ENCODE data around the gene MSL1.
A peak's percentile ranks its signal among the peaks of the same experiment; 100 is the strongest.

The MSL1 gene

DNA sequence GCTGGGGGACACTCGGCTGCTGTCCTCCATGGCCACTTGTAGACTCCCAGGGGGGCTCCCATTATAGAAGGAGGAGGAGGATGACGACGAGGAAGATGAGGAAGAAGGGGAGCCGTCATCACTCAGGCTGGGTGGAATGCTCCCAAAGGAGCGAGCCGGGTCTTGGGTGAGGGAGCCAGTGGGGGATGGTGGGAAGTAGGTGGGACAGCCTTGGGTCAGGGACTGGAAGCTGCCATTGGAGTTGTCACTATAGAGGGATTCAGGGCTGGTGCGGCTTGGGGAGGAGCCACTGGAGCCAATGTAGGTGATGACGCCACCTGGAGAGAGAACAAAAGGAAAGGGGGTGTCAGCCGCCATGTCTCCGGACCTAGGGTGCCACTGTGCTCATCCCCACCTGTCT lies 24.7 kb upstream of the MSL1 start:
- H3K4me1 Mint-ChIP-seq: peaks cover 60 to 74% of the 10 kb centered on the region in 2 donors

DNA sequence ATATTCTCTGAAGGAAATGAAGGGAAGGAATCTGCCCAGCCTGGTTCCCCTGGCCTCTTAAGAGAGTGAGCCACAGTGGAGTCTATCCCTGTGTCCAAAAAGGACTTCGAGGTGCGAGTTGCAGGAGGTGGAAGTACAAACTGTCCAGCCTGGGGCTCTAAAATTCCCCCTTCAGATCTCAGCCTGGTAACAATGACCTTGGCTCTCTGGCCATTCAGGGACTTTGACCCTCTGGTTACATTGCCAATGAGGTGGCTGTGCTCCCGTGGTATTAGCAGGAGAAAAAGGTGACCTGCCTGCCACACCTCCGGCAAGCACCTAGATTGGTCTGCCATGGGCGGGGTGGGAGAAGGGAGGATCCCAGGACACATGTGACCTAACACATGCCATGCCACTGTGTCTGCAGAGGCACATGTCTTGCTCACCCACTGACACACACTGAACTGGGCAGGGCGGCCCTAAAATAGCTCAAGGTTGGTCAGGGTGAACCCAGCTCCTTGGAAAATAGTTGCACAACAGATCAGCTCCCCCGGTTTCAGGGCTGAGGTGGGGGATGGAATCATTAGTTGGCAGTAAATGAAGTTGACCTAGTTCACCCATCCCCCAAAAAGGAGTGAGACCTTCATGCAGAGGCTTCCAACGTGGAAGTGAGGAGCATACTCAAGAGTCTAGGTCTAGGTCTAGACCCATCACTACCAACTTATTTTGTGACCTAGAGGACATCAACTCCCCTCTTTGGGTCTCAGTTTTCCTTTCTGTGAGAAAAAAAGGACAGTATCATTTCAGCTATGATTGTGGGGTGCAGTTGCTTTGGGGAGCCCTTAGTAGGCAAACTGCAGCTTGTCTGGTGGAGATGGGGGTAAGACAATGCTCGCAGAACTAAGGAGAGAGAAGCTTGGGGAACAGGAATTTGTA lies 23.6 kb upstream of the MSL1 start:
- peaks cover 60 to 74% of the 10 kb centered on the region in 2 donors for H3K4me1 Mint-ChIP-seq
- peaks cover 32 to 46% of the 10 kb centered on the region in 2 donors for H3K36me3 Mint-ChIP-seq
- H3K4me3 Mint-ChIP-seq: peak overlapping the region; percentile 90 to 95

More for the DNA sequence above, 24.7 kb upstream of the MSL1 start:
- peaks cover 32 to 46% of the 10 kb centered on the region in 2 donors for H3K36me3 Mint-ChIP-seq
- H3K9me3 Mint-ChIP-seq: peaks cover 0 to 4% of the 10 kb centered on the region in 2 donors
- DNase-seq (no peak), ATAC-seq (replicated peaks) (no peak)
- H3K27ac Mint-ChIP-seq: peak overlapping the region; percentile 44
- H3K27me3 Mint-ChIP-seq: no peaks in the 10 kb centered on the region
- peak overlapping the region; percentile 55 to 56 for H3K4me3 Mint-ChIP-seq

GRCh38 chr17:40098846-40099618 lies 22.7 kb upstream of the MSL1 start:
- H3K9me3 Mint-ChIP-seq: peaks cover 0 to 4% of the 10 kb centered on the region in 2 donors
- H3K4me3 Mint-ChIP-seq: peak overlapping the region; percentile 90 to 95
- ATAC-seq (replicated peaks) (peak; percentile 47 to 54), DNase-seq (peak; percentile 90)
- peak overlapping the region; percentile 82 for H3K27ac Mint-ChIP-seq
- H3K27me3 Mint-ChIP-seq: no peaks in the 10 kb centered on the region
- H3K4me1 Mint-ChIP-seq: peaks cover 54 to 69% of the 10 kb centered on the region in 2 donors
- peaks cover 24 to 38% of the 10 kb centered on the region in 2 donors for H3K36me3 Mint-ChIP-seq

More for the DNA sequence above, 23.6 kb upstream of the MSL1 start:
- ATAC-seq (replicated peaks) (no peak), DNase-seq (no peak)
- peak overlapping the region; percentile 82 for H3K27ac Mint-ChIP-seq
- no peaks in the 10 kb centered on the region for H3K27me3 Mint-ChIP-seq
- H3K9me3 Mint-ChIP-seq: peaks cover 0 to 4% of the 10 kb centered on the region in 2 donors

- Mint-ChIP-seq H3K4me1 (peaks cover 55 to 67% of the 10 kb centered on the region in 2 donors), H3K27me3 (no peaks in the 10 kb centered on the region), H3K36me3 (peaks cover 20 to 33% of the 10 kb centered on the region in 2 donors), H3K27ac (peak overlapping the region; percentile 77), H3K9me3 (peaks cover 0 to 4% of the 10 kb centered on the region in 2 donors), H3K4me3 (peak overlapping the region; percentile 90 to 95)
- DNase-seq (no peak), ATAC-seq (replicated peaks) (peak; percentile 4 to 7)
These were observed 22.0 kb upstream of the MSL1 start for GRCh38 chr17:40099619-40100418.

- H3K4me3 Mint-ChIP-seq: peak within 1 kb of the TSS; percentile 90 to 95
- peaks cover 15 to 28% of the 10 kb centered on the region in 2 donors for H3K36me3 Mint-ChIP-seq
- H3K27me3 Mint-ChIP-seq: no peaks in the 10 kb centered on the region
- H3K4me1 Mint-ChIP-seq: peaks cover 51 to 62% of the 10 kb centered on the region in 2 donors
- ATAC-seq (replicated peaks): no peak
- peak within 1 kb of the TSS; percentile 81 for H3K27ac Mint-ChIP-seq
- peaks cover 0 to 4% of the 10 kb centered on the region in 2 donors for H3K9me3 Mint-ChIP-seq
- no peak for DNase-seq
These were observed 21.4 kb upstream of the MSL1 start, which contains the start of gene NR1D1 for GRCh38 chr17:40100419-40100668. NR1D1 (minus strand) TSS chr17:40100589; CDS start chr17:40100094, 495 bp downstream.

DNA sequence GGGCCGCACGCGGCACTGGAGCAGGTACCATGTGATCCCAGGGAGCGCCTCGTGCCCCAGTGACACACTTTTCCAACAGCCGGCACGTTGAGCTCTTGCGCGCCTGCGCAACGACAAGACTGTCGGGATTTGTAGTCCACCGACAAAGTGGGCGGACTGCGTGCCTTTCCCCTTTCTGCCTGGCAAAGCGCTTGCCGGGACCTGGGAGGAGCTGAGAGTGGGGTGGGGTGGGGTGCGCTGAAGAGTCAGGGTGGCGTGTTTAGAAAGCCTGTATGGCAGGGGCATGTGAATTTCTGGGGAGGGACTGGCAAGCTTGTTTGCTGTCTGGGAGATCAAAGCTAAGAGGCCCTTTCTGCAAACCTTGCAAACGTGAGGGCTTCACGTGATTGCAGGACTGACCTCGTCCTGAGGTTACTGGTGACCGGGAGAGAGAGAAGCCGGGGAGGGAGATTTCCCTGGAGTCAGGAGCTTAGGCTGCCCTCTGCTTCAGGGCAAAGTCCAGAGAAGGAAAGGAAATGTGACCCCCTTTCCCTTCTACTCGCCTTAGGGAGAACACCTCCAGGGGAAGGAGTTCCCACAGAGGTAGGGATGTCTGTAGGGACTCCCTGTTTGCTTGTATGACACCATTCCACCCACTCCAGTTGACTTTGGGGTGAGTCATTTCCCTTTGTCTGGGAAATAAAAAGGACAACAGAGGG lies 21.0 kb upstream of the MSL1 start:
- Mint-ChIP-seq H3K4me3 (peak overlapping the region; percentile 90 to 95), H3K36me3 (peaks cover 11 to 23% of the 10 kb centered on the region in 2 donors), H3K27ac (peak overlapping the region; percentile 81), H3K27me3 (no peaks in the 10 kb centered on the region), H3K4me1 (peaks cover 47 to 59% of the 10 kb centered on the region in 2 donors), H3K9me3 (peaks cover 0 to 4% of the 10 kb centered on the region in 2 donors)
- DNase-seq (peak; percentile 85), ATAC-seq (replicated peaks) (peak; percentile 37 to 39)

DNA sequence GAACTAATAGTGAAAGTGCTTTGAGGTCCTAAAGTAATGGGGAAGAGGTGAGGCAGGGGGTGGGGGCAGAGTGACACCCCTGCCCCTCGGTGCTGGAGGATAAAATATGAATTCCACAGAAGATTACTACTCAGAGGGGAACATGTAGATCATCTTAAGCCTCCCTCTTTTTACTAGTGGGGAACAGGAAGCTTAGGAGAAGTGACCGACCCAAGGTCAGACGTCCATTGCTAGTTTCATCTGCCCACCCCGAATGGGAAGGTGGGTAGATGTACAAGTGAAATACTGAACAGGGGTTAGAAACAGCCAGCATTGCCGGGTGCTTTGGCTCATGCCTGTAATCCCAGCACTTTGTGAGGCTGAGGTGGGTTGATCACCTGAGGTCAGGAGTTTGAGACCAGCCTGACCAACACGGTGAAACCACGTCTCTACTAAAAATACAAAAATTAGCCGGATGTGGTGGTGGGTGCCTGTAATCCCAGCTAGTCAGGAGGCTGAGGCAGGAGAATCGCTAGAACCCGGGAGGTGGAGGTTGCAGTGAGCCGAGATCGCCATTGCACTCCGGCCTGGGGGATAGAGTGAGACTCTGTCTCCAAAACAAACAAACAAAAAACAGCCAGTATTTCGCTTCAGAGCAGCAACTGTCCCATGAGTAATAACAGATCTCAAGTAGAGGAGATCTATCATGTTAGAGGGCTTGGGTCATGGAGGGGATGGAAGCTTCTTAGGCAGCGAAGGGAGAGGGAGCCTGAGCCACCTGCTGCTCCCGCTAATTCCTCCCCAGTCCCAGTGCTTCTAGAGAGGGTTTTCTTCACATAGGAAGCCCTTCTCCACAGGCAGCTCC lies 20.2 kb upstream of the MSL1 start:
- H3K27ac Mint-ChIP-seq: peak overlapping the region; percentile 81
- no peaks in the 10 kb centered on the region for H3K27me3 Mint-ChIP-seq
- DNase-seq: no peak

DNA sequence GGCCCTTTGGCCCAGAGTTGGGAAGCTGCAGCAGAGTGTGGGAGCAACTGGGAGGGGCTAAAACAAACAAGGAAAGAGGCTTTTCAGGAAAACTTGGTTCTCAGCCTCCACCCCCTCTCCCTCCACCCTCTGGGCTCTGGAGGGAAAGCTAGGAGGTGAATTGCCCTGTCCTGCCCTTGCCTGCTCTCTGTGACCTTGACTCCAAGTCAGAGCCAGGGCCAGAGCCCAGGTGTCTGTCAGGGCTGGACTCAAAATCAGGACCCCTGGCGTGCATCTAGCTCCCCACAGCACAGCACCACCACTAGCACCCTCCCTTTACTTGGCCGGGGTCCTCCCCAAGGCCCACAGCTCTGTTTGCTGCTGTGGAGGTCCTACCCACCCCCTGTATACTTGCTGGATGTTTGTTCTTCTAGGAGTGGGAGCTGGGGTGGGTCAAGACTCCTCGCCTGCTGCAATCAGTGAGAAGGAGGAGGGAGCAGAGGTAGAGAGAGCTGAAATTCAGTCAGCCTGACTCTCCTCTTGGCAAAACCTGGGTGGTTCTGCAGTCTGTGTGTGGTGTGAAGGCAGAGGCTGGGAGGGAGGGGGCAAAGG lies 18.6 kb upstream of the MSL1 start:
- Mint-ChIP-seq H3K9me3 (peaks cover 0 to 1% of the 10 kb centered on the region in 2 donors), H3K4me1 (peaks cover 51 to 59% of the 10 kb centered on the region in 2 donors), H3K27ac (no peak overlapping the region), H3K4me3 (no peak overlapping the region), H3K27me3 (no peaks in the 10 kb centered on the region), H3K36me3 (peaks cover 0 to 4% of the 10 kb centered on the region in 2 donors)
- no peak for ATAC-seq (replicated peaks)
- no peak for DNase-seq

More for the DNA sequence above, 20.2 kb upstream of the MSL1 start:
- Mint-ChIP-seq H3K36me3 (peaks cover 6 to 15% of the 10 kb centered on the region in 2 donors), H3K4me3 (peak overlapping the region; percentile 34 to 95), H3K4me1 (peaks cover 50 to 59% of the 10 kb centered on the region in 2 donors), H3K9me3 (peaks cover 0 to 4% of the 10 kb centered on the region in 2 donors)
- ATAC-seq (replicated peaks): no peak

DNA sequence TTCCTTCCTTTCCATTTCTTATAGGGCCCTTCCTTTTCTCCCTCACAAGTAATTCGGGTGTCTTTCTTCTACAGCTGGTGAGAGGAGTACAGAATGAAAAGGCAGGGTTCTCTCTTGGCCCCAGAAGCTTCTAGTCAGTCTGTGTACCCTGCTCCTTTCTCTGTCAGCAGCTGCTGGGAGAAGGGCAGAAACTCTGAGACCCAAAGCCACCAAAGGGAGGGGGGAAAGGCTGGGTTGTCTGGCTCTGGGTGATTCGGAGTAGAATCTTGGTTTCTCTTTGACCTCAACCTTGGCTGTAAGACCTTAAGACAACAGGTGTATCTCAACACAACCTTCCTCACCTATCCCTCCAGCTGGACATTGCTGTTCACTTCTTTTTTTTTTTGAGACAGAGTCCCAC lies 18.1 kb upstream of the MSL1 start:
- H3K27ac Mint-ChIP-seq: no peak overlapping the region
- DNase-seq: no peak
- H3K27me3 Mint-ChIP-seq: no peaks in the 10 kb centered on the region
- no peak overlapping the region for H3K4me3 Mint-ChIP-seq
- H3K36me3 Mint-ChIP-seq: peaks cover 0 to 2% of the 10 kb centered on the region in 2 donors
- peaks cover 48 to 57% of the 10 kb centered on the region in 2 donors for H3K4me1 Mint-ChIP-seq
- H3K9me3 Mint-ChIP-seq: no peaks in the 10 kb centered on the region
- ATAC-seq (replicated peaks): no peak

DNA sequence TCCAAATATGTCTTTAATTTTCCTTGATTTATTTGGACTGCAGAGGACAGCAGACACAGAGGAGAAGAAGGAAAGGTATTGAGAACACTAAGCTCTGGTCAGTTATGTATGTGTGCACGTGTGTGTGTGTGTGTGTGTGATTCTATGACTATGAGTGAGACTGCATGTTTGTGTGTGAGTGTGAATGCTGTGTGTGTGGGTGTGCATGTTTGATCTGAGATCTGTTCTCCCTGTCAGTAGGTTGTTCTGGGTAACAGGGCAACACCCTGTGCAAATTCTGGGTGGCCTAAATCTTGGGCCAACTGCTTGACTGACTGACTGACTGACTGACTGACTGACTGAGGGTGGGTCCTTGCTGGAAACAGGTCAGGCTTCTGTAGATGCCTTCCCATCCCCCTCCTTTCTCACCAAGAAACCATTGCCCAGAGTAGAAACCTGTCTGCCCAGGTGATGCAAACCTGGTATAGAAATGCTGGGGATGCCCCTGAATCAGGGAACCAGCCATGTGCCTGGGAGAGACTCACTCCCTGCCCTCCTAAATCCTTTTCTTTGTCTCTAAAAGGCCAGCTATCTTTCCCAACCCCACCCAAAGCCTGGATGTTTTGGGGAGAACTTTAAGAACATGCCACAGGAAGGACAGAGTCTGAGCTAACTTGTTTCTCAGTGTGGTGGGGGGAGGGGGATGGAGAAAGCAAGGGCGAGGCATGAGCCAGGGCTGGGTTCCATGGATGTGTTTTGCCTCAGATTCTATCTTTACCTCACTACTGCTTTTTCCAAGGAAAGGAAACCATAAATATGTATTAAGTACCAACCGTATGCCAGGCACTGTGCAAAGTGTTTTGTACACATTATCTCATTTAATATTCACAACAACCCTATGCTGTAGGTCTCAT lies 16.9 kb upstream of the MSL1 start:
- no peak overlapping the region for H3K4me3 Mint-ChIP-seq
- DNase-seq (no peak), ATAC-seq (replicated peaks) (no peak)
- H3K4me1 Mint-ChIP-seq: peaks cover 42 to 46% of the 10 kb centered on the region in 2 donors
- H3K27me3 Mint-ChIP-seq: no peaks in the 10 kb centered on the region
- no peak overlapping the region for H3K27ac Mint-ChIP-seq
- no peaks in the 10 kb centered on the region for H3K36me3 Mint-ChIP-seq
- H3K9me3 Mint-ChIP-seq: no peaks in the 10 kb centered on the region

DNA sequence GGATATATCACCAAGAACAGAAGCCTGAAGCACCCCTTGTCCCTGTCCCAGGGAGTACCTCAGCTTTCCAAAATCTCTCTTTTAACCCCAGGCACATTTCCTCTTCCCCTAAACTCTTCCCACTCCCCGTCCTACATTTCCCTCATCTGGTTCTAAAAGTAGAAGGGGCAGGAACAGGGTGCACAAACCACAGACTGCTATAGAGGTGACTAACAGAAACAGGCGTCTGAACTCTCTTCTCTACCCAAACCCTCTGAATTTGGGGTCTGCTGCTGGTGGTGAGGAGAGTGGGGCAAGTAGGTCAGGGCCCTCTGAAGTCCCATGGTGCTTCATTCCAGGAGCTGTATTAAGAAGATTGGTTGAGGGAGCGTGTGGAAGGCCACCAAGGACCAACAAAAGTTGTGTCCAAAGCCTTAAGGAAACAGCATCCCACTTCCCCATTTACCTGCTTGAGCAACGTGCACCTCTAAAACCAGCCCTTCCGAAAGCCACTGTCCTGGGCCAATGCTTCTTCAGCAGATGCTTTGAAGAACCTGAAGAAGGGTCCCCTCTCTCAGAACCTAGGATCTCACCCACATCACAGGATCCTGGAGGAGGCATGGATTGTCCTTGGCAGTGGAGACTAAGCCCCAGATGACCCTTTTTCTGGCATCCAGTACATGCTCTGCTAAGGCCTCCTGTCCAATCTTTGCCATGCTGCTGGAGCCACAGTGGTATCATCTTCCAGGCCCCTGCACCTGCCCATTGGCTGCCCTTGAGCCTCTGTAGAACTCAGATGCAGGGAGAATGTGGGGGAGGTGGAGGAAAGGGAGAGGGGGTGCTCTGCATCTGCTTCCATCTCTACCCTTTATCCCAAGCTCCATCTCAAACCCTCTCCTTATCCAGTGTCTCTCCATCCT lies 15.7 kb upstream of the MSL1 start:
- no peaks in the 10 kb centered on the region for H3K27me3 Mint-ChIP-seq
- H3K4me1 Mint-ChIP-seq: peaks cover 42 to 43% of the 10 kb centered on the region in 2 donors
- DNase-seq (no peak), ATAC-seq (replicated peaks) (no peak)
- no peak overlapping the region for H3K27ac Mint-ChIP-seq
- no peaks in the 10 kb centered on the region for H3K36me3 Mint-ChIP-seq
- H3K4me3 Mint-ChIP-seq: no peak overlapping the region
- no peaks in the 10 kb centered on the region for H3K9me3 Mint-ChIP-seq

Measured in stimulated activated naive B cell treated with anti-CD40 and anti-IgM and Interleukin-4, amounts not matched to agents 10 μg/mL and 1 μg/mL and 100 μg/mL, for 72 hours (primary cell).